HG02981 (cell line): ENCODE results near the gene CPXM2.
"Not testable (repeated sequence)": the region's sequence is repeated elsewhere in the genome, so short reads cannot be mapped to it uniquely, and the experiment has no call there.

Experiments used
- ATAC-seq: cut with Tn5 transposase; IDR thresholded peaks from one replicate; pipeline ENCODE4 v1.9.1; 2021; ENCODE audit warnings: mild to moderate bottlenecking, moderate library complexity; ENCODE audit not compliant: unreplicated experiment

CPXM2 gene

DNA sequence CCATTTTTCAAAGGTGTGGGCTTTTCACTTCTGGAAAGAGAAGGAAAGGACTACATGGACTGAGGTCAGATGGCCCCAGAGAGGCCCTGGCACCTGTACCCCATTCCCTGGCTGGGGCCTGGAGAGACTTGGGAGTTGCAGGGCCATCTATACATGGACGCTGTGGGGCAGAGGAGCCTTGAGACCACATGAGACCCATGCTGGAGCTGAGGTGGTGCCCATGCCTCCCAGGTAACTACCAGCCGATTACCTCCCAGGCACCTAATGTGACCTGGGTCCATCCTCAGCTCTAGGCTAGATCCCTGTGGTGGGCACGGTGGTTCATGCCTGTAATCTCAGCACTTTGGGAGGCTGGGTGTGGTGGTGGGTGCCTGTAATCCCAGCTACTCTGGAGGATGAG lies 144.2 kb downstream of the CPXM2 start:
- ATAC-seq: no peak

DNA sequence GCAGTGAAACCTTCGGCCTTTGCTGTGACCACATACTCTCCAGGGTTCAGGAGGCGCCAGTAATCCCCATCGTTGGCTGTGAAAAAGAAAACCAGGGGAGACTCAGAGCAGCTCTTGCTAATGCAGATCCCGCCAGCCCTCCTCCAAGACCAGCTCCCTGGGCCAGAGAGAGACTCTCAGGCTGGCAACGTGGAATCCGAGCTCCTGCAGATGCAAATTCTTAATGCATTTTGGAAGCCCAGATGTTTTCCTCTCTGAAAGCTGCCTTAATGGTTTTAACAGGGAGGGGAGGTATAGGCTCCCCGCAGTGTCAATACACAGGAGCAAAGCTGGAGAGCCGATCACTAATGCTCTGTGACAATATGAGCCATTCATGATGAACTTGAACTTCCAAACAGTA lies 144.7 kb downstream of the CPXM2 start:
- no peak for ATAC-seq

DNA sequence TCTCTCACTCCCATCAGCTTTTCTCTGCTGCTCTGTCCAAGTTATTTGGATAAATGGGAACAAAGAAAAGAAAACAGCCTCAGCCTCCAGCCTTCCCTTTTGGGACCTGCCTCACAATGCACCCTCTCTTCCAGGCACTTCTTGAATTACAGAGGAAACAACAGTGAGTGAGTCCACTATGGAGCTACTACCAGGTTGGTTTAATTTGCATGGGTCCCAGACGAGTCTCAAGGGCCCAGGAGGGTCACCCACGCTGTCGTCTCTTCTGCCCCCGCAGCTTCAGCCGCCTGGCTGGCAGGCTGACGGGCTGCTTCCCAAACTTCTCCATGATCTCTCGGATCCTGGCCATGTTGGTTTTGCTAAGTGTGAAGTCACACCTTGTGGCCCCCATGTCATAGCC lies 145.1 kb downstream of the CPXM2 start:
- no peak for ATAC-seq

DNA sequence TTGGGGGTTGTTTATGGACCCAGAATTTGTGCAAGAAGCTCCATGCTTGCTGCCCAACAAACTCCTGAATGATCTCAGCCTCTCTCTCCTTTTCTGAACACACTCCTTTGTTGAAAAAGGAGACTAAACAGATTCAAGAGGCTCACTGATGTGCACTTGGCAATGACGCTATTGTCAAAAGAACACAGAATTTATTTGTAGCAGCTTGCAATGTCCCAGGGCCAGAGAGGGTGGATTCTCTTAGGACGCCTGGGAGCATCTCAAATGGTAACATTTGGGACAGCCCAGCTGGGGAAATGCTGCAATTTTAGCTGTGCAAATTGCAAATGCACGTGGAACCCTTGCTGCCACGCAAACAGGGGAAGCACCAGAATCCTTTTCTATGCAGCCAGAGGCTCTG lies 145.5 kb downstream of the CPXM2 start:
- ATAC-seq: no peak

DNA sequence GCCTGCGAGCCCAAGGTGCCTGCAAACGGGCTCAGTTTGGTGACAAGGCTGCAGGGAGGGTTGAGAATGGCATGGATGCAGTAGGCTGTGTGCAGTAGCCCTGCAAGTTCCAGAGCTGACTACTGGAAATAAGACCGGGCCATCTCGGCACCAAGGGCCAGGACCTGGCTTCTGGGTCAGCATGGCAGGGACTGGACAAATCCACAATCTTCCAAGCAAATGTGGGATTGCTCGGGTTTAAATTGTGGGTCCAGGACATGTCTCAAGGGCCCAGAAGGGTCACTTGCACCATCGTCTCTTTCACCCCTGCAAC lies 147.4 kb downstream of the CPXM2 start:
- ATAC-seq: no peak

DNA sequence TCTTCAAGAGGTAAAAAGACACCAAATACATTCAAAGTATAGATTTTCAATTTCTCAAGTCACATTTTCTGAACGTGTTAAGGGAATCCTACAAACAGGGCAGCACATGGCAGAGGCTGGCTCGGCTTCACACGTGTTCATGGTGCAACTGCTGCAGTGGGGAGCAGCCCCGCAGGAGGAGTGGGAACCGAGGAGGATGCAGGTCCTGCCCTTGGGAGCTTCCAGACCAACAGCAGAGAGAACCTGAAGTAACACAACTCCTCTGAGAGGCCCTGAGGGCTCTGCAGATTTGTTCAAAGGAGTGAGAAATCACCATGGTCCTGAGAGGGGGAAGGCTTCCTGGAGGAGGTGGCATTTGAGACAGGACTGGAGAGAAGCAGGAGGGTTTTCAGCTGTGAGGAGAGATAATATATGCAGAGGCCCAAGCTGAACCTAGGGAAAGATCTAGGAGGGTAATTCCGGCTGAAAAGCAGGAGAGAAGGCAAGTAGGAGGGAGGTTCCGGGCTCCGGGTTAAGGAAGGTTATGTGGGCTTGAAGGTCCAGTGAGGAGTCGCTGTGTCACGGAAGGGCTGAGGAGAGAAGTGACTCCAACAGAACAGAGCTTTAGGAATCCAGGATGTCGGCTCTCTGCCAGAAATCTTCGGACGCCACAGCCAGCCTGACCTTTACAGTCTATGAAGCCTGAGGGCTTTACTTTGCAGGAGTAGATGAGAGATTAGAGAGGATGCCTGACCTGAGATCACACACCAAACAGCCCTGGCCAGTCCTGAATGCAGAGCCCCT lies 148.0 kb downstream of the CPXM2 start:
- ATAC-seq: no peak

DNA sequence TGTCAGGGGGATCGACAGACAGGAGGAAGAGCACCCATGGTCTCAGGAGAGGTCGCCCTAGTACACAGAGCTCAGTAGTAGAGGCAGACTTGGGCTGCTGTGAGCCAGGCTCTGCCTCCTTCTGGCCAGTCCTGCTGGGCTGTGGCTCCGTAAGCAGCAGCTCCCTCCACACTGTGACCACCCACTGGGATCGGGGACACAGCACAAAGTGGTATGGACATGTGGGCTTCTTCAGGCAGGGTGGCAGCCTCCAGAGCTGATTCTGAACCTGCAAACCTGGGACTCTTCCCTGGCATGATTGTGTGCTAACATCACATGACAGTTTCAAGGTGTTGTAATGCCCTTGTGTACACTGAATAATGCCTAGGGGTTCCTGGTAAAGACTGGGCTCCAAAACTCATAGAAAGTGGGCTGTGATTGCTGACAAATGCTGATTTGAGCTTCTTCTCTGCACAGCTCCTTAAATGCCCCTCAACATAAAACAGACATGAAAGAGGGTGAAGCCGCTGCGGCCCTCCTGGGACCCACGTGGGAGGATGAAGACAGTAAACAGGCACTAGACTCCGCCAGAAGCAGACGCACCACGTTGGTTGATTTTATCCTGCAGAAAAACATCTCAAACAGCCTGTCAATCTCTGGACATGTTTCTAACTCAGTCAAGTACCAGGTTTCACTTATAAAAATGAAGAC lies 148.7 kb downstream of the CPXM2 start:
- no peak for ATAC-seq

DNA sequence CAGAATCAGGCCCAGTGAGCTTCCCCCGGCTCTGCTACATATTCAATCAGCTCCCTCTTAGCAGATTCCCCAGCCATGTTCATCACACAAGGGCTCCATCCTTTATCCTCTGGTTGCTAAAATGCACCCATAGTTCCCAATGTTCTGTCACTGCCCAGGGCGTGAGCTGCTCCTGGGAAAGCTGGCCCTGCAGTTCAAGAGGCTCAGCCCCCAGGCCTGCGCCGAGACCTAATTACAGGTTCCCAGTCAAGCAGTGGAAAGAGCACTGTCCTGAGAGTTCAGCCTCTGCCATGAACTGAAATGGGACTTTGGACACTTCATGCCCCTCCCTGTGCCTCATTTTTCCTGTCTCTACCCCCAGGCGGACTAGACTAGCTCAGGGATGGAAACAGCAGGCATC lies 149.9 kb downstream of the CPXM2 start:
- no peak for ATAC-seq

DNA sequence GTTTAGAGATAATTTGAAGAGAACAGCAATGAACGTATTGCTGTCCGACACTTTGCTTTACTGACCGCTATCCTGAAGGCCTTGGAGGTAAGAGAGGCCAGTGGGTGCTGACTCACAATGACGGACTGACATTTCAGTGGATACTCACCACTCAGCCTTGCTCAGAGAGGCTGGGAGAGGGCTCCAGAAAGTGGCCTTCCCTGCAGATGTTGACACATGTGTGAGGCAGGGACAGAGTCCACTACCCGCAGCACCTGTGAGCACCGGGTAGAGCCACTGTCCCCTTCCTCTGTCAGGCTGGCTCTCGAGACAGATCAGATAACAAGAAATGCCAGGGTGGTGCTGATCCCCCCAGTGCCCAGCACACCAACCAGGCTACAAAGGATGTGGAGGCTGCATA lies 150.5 kb downstream of the CPXM2 start:
- ATAC-seq: no peak

DNA sequence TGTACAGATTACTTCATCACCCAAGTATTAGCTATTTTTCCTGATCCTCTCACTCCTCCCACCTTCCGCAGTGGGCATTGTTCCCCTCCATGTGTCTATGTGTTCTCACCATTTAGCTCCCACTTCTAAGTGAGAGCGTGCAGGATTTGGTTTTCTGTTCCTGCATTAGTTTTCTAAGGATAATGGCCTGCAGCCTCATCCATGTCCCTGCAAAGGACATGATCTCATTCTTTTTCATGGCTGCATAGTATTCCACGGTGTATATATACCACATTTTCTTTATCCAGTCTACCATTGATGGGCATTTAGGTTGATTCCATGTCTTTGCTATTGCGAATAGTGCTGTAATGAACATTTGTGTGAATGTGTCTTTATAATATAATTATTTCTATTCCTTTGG lies 154.7 kb downstream of the CPXM2 start:
- not testable (repeated sequence) for ATAC-seq

DNA sequence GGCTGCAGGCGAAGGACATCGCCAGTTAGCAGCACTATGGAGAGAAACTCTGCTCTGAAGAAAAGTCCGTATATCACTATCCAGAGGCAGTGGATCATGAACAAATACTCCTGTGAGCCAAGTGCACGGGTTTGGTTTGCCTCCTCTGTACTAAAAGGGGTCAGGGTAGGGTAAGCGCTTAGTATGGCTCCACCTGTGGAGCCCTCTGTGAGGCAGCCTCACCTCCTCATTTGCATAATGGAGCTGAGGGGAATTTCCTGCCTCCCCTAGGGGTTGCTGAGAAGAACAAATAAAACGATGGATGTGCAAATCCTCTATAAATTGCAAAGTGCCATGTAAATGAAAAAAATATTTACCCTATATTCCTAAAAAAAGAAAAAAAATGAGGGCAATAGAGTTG lies 162.1 kb downstream of the CPXM2 start:
- ATAC-seq: no peak

DNA sequence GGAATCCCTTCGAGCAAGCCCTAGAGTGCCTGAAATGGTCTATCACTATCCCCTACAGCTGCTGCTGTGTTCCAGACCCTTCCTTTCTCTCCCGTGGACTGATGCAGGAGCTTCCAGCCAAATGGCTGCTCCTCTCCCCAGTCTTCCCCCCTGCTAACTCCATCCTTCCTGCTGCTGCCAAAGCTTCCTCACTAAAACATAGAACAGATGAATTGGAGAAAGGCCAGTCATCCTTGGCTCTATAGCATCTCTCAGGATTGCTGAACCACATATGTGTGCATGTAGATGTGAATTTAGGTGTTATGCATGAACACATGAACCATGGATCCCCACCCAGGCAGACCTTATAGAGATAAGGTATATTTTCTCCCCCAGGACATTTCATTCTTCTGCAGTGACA lies 164.8 kb downstream of the CPXM2 start:
- ATAC-seq: no peak

DNA sequence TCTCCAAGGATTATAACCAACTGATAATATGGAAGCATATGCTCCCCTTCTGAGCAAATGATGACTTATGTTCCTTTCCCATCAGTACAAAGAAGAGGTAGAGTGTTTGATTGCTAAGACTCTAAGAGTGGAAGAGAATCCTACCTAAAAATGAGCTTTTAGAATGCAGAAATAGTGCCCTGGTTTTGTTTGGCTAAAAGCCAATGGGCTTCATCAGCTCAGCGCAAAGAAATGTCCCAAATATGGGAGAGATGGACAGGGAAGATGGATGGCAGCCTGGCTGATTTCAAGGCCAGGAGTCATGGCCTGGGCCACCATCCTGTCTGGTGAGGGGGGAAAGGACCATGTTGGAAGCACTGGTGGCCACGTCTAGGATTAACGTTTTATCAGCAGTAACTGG lies 165.2 kb downstream of the CPXM2 start:
- ATAC-seq: no peak

DNA sequence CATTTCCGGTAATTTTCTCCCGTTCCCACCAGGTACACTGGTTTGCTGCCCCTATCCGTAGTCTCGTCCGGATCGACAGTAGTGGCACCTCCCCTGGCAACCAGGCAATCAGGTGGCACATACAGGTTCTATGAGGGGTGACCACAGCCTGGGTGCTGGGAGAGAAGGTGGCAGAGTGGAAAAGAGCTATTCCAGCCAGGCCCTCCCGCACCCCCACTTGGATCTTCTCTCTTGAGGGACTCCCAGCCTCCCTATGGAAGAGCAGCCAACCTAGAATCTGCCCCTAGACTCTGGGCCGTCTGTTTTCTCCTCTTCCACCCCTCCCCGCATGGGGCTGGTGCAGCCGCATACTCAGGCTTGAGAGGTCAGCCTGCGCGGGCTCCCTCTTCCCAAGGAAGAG lies 166.9 kb downstream of the CPXM2 start:
- ATAC-seq: no peak

DNA sequence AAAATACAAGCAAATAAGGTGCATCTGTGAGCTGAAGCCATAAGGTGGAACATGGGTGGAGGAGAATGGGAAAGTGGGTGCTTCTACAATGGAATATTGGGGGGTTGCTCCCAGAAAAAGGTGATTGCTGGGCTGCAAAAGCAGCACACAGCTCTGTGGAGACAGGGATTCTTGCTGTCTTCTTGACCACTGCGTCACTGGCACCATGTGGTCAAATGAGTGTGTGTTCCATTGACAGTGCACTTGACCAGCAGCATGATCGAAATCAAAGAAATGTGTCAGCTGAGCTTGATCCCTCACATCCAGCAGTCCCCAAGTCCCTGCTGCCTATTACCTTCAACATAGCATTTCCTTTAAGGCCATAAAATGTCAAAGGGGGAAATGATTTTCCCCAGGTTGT lies 169.3 kb downstream of the CPXM2 start:
- ATAC-seq: no peak

DNA sequence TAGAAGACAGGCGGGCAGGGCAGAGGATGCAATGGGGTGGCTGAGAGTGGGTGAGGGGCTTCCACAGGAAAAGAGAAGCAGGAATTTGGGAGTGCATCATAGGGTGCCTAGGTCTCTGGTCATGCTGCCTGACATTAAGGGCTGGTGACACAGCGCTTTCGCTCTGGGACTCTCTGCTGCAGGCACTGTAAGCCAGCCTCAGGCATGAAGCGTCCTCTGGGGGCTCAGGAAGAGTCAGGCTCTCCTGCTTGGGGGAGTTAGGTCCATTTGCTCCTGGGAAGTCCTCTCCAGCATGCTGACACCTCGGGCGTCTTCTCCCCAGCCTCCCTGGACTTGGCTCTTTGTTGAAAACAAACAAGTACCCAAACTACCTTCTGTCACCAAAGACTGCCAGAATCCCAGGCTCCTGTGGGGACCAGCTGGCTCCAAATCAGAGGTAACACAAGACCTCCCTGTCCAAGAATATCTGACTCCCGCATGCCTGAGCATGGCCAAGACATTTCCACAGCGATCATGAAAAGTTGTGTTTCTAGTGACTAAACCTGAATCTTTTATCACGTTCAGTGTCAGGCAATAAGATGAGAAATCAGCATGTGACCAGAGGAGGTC lies 170.1 kb downstream of the CPXM2 start:
- no peak for ATAC-seq

DNA sequence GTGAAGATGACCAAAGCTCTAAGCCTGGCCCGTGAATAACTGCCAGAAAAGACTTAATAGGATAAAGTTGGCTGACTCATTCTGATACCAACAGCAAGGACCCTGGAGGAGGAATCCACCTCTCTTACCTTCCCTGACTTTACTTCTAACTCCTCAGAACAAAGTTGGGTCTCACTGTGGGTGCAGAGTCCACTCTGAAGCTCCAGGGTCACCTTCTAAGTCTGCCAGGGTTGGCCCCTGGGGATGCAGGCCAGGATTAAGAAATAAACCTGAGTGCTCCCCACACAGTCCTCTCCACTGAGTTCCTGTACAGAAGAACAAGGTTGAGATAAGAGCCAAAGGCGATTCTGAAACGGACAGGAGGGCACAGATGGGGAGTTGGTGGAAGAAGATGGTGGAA lies 171.1 kb downstream of the CPXM2 start:
- no peak for ATAC-seq

DNA sequence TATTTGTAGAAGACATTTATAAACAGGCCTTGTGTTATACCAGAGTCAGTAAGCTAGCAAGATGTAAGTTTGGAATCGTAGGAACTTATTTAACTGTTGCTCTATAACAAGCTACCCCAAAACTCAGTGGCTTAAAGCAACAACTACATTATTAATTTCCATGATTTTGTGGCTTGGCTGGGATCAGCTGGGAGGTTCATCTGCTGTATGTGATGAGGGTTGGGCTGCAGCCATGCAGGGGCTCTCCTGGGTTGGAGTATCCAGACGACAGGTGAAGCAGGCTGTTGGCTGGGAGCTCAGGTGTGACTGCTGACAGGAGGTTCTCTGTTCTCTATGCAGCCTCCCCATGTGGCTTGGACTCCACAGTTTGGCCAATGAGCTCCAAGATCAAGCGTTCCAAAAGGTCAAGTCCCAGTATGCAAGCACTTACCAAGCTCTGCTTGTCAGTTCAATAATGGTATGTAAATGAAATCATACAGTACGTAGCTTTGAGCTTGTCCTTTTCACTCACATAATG lies 173.0 kb downstream of the CPXM2 start:
- no peak for ATAC-seq

DNA sequence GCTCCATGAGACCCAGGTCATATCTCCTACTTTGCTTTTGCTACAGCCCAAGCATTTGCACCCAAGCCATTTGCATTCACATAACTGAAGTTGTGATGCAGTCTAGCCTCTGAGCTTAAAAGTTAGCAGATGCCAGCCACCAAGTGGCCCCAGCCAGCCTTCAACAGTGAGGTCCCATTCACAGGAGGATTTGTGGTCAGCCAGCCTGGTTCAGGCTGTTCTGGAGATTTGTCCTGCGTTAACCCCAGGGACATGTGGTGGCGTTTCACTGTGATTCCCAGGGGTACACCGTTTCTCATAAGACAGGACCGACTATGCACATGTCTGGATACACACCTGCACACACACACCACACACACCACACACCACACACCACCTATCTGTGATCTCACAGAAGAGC lies 174.3 kb downstream of the CPXM2 start:
- no peak for ATAC-seq

DNA sequence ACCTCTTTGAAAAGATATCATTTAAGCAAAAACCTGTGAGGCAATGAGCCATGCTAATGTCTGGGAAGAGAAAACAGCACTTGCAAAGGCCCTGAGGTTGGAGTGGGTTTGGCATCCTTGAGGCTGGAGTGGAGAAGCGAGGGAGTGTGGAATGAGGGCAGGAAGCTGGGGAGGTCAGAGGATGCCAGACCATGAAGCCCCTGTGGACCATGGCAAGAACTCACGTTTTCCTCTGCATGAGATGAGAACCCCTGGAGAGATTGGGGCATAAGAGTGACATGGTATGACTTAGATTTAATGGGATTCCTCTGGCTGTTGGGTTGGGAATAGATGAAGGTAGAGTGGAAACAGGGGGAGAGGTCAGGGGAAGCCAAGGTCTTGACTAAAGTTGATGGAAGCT lies 176.1 kb downstream of the CPXM2 start:
- no peak for ATAC-seq

DNA sequence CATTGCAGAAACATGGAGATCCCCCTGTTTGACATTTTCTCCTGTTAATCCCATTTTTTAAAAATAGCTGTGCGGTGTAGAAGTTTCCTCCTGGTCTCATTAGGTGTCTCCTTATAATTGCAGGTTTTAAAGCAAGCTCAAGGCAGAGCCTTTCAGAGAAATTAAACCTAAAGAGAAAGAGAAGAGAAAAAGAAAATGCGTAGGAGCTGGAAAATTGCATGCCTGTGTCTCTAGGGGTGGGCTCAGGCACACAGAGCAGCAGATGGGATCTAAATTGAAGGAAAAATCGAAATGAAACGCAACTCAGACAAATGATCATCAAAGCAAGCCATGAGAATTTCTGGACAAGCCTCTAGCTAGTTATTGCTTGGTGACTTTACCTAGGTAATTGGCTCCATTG lies 185.4 kb downstream of the CPXM2 start:
- no peak for ATAC-seq

DNA sequence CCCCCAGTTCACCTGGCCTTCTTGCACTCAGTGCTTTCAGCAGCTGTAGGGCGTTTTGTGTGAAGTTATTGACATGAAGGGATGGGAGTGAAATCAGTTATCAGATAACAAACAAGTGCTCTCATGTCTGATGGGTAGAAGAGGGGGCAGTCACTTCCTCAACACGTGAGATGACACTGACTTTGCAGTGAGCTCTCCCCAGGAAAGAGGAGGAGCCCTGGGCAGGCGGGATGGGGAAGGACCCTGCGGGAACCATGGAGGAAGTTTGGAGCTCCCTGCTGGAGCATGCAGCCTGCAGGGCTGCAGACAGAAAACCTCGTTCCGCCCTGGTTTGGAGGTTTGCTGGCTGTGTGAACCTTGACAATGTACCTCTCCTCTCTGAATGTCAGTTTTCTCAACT lies 186.8 kb downstream of the CPXM2 start:
- ATAC-seq: no peak
